ENCODE measurements around the gene DPP6. TPM values are rescaled to one million over a fixed set of nuclear protein-coding genes. Genes with fewer than 3 reads are reported as not detected.

DPP6 gene
- total and polyA plus RNA-seq, 9 of the 15 experiments (the other 6 are each of a cell fraction or from before 2014, with no cell fraction given), result not detected

- no peak for TF ChIP-seq HNRNPL (IDR thresholded peaks at IDR 0.05; ENCODE audit: low read depth, low read length)
- no peak for TF ChIP-seq NR3C1 (CRISPR knock-in tag; IDR thresholded peaks at IDR 0.05)
- TF ChIP-seq NR4A1 (CRISPR knock-in tag; IDR thresholded peaks at IDR 0.05), result no peak
- TF ChIP-seq NR4A1 (tag; IDR thresholded peaks at IDR 0.05), result no peak
- TF ChIP-seq, protein P1, sequence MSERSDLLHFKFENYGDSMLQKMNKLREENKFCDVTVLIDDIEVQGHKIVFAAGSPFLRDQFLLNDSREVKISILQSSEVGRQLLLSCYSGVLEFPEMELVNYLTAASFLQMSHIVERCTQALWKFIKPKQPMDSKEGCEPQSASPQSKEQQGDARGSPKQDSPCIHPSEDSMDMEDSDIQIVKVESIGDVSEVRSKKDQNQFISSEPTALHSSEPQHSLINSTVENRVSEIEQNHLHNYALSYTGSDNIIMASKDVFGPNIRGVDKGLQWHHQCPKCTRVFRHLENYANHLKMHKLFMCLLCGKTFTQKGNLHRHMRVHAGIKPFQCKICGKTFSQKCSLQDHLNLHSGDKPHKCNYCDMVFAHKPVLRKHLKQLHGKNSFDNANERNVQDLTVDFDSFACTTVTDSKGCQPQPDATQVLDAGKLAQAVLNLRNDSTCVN (CRISPR knock-in tag; IDR thresholded peaks at IDR 0.05), result no peak
- no peak for TF ChIP-seq ZBED1 (IDR thresholded peaks at IDR 0.05)
- no peak for TF ChIP-seq ZNF75A (CRISPR knock-in tag; IDR thresholded peaks at IDR 0.05)
- TF ChIP-seq ERF (CRISPR knock-in tag; IDR thresholded peaks at IDR 0.05), result no peak
- no peak for TF ChIP-seq ZC3H11A (IDR thresholded peaks at IDR 0.05; ENCODE audit: low read depth, low read length)
- no peak for TF ChIP-seq THRAP3 (IDR thresholded peaks at IDR 0.05; ENCODE audit: borderline replicate concordance)
- TF ChIP-seq MAFF (IDR thresholded peaks at IDR 0.05; ENCODE audit: low read length), result no peak
- no peak for TF ChIP-seq MEF2D (tag; conservative IDR thresholded peaks at IDR 0.05; ENCODE audit: low read depth)
- no peak for TF ChIP-seq HMGN3 (IDR thresholded peaks at IDR 0.05; ENCODE audit: borderline replicate concordance, extremely low read depth, insufficient read length, low read depth, low read length)
- TF ChIP-seq FUS (optimal IDR thresholded peaks at IDR 0.05; ENCODE audit: low read depth, low read length), result no peak
Observed at GRCh38 chr7:154729056-154729455, 676.9 kb downstream of the DPP6 start (continued).
